HepG2 (cell line): Measurements from ENCODE around the gene ITGB5. TPM values are rescaled to one million over a fixed set of nuclear protein-coding genes. Genes with fewer than 3 reads are reported as not detected.

Source experiments
- DMAP1 ChIP-seq: IDR thresholded peaks from 2 replicates; pipeline ENCODE4 v1.6.1; 2016
- FUBP1 ChIP-seq: sonication (generic); formaldehyde crosslinking; IDR thresholded peaks from 2 replicates; pipeline ENCODE4 v1.5.1; 2020; ENCODE audit warnings: missing genetic modification reagents, mild to moderate bottlenecking, borderline replicate concordance
- HMGXB3 ChIP-seq: sonication (generic); formaldehyde crosslinking; IDR thresholded peaks from 2 replicates; pipeline ENCODE4 v1.4.0; 2020; ENCODE audit warnings: missing genetic modification reagents, borderline replicate concordance
- RBM39 ChIP-seq: fragments of 200-400 bp; formaldehyde crosslinking; IDR thresholded peaks from one replicate; pipeline ENCODE4 v1.6.1; 2018; ENCODE audit warnings: antibody characterized with exemption, mild to moderate bottlenecking, low read depth, low read length; ENCODE audit not compliant: poor library complexity, severe bottlenecking
- SMAD3 ChIP-seq: sonication (generic); formaldehyde crosslinking; IDR thresholded peaks from 2 replicates; pipeline ENCODE4 v1.4.0; 2020; ENCODE audit warnings: missing genetic modification reagents
- SNAPC2 ChIP-seq: sonication (generic); formaldehyde crosslinking; IDR thresholded peaks from 2 replicates; pipeline ENCODE4 v1.8.1; 2022; ENCODE audit warnings: mild to moderate bottlenecking, missing genetic modification reagents
- USF2 ChIP-seq, 2 experiments: sonication (generic) in 1 of 2; formaldehyde crosslinking in 1 of 2; IDR thresholded peaks; 2 replicates each; pipeline versions ENCODE4 v1.5.1 to v1.6.1; 2011 to 2020; ENCODE audit warnings: borderline replicate concordance in 1 of 2, low read depth in 1 of 2, low read length in 1 of 2, mild to moderate bottlenecking in 1 of 2, missing genetic modification reagents in 1 of 2, moderate library complexity in 1 of 2
- ZBTB14 ChIP-seq: sonication (generic); formaldehyde crosslinking; IDR thresholded peaks from 2 replicates; pipeline ENCODE4 v1.4.0; 2020; ENCODE audit warnings: missing genetic modification reagents
- ZNF317 ChIP-seq: sonication (generic); formaldehyde crosslinking; IDR thresholded peaks from 2 replicates; pipeline ENCODE4 v1.5.0; 2020; ENCODE audit warnings: mild to moderate bottlenecking, missing genetic modification reagents
- ZNF460 ChIP-seq: sonication (generic); formaldehyde crosslinking; IDR thresholded peaks from 2 replicates; pipeline ENCODE4 v1.5.1; 2020; ENCODE audit warnings: missing genetic modification reagents, mild to moderate bottlenecking, borderline replicate concordance
- ZNF501 ChIP-seq: sonication (generic); formaldehyde crosslinking; IDR thresholded peaks from 2 replicates; pipeline ENCODE4 v1.5.1; 2020; ENCODE audit warnings: mild to moderate bottlenecking, moderate library complexity, missing genetic modification reagents
- ZNF639 ChIP-seq: conservative IDR thresholded peaks from 2 replicates; pipeline ENCODE4 v1.6.1; 2018; ENCODE audit warnings: missing genetic modification reagents
- ZNF766 ChIP-seq: sonication (generic); formaldehyde crosslinking; IDR thresholded peaks from 2 replicates; pipeline ENCODE4 v1.5.0; 2020; ENCODE audit warnings: missing genetic modification reagents, borderline replicate concordance
- polyA plus RNA-seq, 8 experiments: library from polyadenylated mRNA; depleted of rRNA in 3 of 8; stranded (reverse) in 7 of 8; unstranded in 1 of 8; fragments of >200 nt; fragmentation: Illumina TruSeq in 4 of 8; extraction: Trizol in 4 of 8; gene quantifications; 2 replicates each; pipeline versions ENCODE4 v1.2.1 to v1.2.3, GENCODE V29; 2011 to 2016; ENCODE audit warnings: low read depth in 4 of 8, missing spikeins in 1 of 8, mixed read lengths in 1 of 8; ENCODE audit not compliant: insufficient read depth in 1 of 8
- total RNA-seq, 5 experiments: library from RNA; depleted of rRNA; stranded (reverse); fragments of >200 nt; fragmentation: Illumina TruSeq; extraction: Trizol; gene quantifications; 2 replicates each; pipeline ENCODE4 v1.2.3, GENCODE V29; 2016; ENCODE audit warnings: low read depth in 1 of 5

Gene ITGB5
- total and polyA plus RNA-seq, 2 of the 13 experiments (the other 11 are each of a cell fraction or from before 2014, with no cell fraction given) = 74.1 to 343 TPM

GRCh38 chr3:124730129-124730940, 156.8 kb downstream of the ITGB5 start, which contains the start of gene UMPS (continued):
- no peak for TF ChIP-seq USF2 (IDR thresholded peaks at IDR 0.05; ENCODE audit: low read depth, low read length)
- TF ChIP-seq USF2 (CRISPR knock-in tag; IDR thresholded peaks at IDR 0.05; ENCODE audit: borderline replicate concordance) = peak; percentile 42; the same call in 1 of the 2 replicates
- TF ChIP-seq FUBP1 (CRISPR knock-in tag) = no peak
- no peak; the same call in 1 of the 2 replicates for TF ChIP-seq ZNF317
- peak; percentile 69 for TF ChIP-seq RBM39
- peak; percentile 93 for TF ChIP-seq DMAP1 (CRISPR knock-in tag)
- TF ChIP-seq ZBTB14 (CRISPR knock-in tag) = no peak
- peak; percentile 53 for TF ChIP-seq ZNF501 (CRISPR knock-in tag)
- peak; percentile 85; the same call in 1 of the 2 replicates for TF ChIP-seq ZNF766
- TF ChIP-seq ZNF460 (CRISPR knock-in tag) = no peak
- TF ChIP-seq HMGXB3 (CRISPR knock-in tag) = no peak; the same call in 1 of the 2 replicates
- peak; percentile 94 for TF ChIP-seq SMAD3 (CRISPR knock-in tag)
- no peak for TF ChIP-seq SNAPC2
- TF ChIP-seq ZNF639 (CRISPR knock-in tag) = peak; percentile 45; the same call in 1 of the 2 replicates
